ENCODE data around the gene KATNB1.

KATNB1 gene

GRCh38 chr16:57735755-57736418 lies at the start of gene KATNB1:
Gene KATNB1 (plus strand): TSS chr16:57735770. CDS start chr16:57737244, 1,474 bp downstream.
- peak within 1 kb of the TSS; percentile 65 to 97 (median 82) for H3K4me3 ChIP-seq
- peak within 1 kb of the TSS; percentile 61 to 98 (median 91) for H3K27ac ChIP-seq

- Histone ChIP-seq H3K27ac (no peak overlapping the region), H3K4me3 (no peak overlapping the region)
Measured at GRCh38 chr16:57686577-57686976, 49.0 kb upstream of the KATNB1 start.

GRCh38 chr16:57687363-57687929 lies 48.1 kb upstream of the KATNB1 start:
- H3K4me3 ChIP-seq, result no peak overlapping the region
- H3K27ac ChIP-seq, result no peak overlapping the region

- H3K4me3 ChIP-seq, result no peak overlapping the region
- no peak overlapping the region for H3K27ac ChIP-seq
Measured at GRCh38 chr16:57688487-57688986, 47.0 kb upstream of the KATNB1 start.

GRCh38 chr16:57688987-57689761 lies 46.4 kb upstream of the KATNB1 start:
- no peak overlapping the region for H3K4me3 ChIP-seq
- H3K27ac ChIP-seq, result no peak overlapping the region

- Histone ChIP-seq H3K27ac (peak overlapping the region in 2 of 21 experiments; percentile 6 to 47), H3K4me3 (no peak overlapping the region)
Measured at GRCh38 chr16:57689762-57690558, 45.6 kb upstream of the KATNB1 start.

GRCh38 chr16:57690782-57691471 lies 44.6 kb upstream of the KATNB1 start:
- Histone ChIP-seq H3K4me3 (no peak overlapping the region), H3K27ac (peak overlapping the region in 1 of 21 experiments; percentile 7)

- Histone ChIP-seq H3K27ac (no peak overlapping the region), H3K4me3 (no peak overlapping the region)
Measured at GRCh38 chr16:57692636-57693035, 42.9 kb upstream of the KATNB1 start.

- Histone ChIP-seq H3K4me3 (no peak overlapping the region), H3K27ac (no peak overlapping the region)
Measured at GRCh38 chr16:57693550-57693949, 42.0 kb upstream of the KATNB1 start.

GRCh38 chr16:57694231-57694724 lies 41.3 kb upstream of the KATNB1 start:
- Histone ChIP-seq H3K27ac (no peak overlapping the region), H3K4me3 (no peak overlapping the region)

- peak within 1 kb of the TSS in 1 of 21 experiments; percentile 50 for H3K27ac ChIP-seq
- H3K4me3 ChIP-seq, result peak within 1 kb of the TSS in 3 of 7 experiments; percentile 8 to 16 (median 9)
Measured at GRCh38 chr16:57694725-57695679, 40.6 kb upstream of the KATNB1 start, which contains the start of gene DRC7. Gene DRC7 (plus strand): TSS chr16:57694806. CDS start chr16:57697950, 3,144 bp downstream.

- H3K4me3 ChIP-seq, result no peak overlapping the region
- no peak overlapping the region for H3K27ac ChIP-seq
Measured at GRCh38 chr16:57695680-57696069, 39.9 kb upstream of the KATNB1 start.

- H3K27ac ChIP-seq, result no peak overlapping the region
- H3K4me3 ChIP-seq, result no peak overlapping the region
Measured at GRCh38 chr16:57696240-57696639, 39.3 kb upstream of the KATNB1 start.

GRCh38 chr16:57697896-57698537 lies 37.6 kb upstream of the KATNB1 start:
- no peak overlapping the region for H3K27ac ChIP-seq
- H3K4me3 ChIP-seq, result no peak overlapping the region

- no peak overlapping the region for H3K4me3 ChIP-seq
- H3K27ac ChIP-seq, result no peak overlapping the region
Measured at GRCh38 chr16:57698812-57699405, 36.7 kb upstream of the KATNB1 start.

- H3K27ac ChIP-seq, result no peak overlapping the region
- H3K4me3 ChIP-seq, result no peak overlapping the region
Measured at GRCh38 chr16:57699481-57699880, 36.1 kb upstream of the KATNB1 start.

GRCh38 chr16:57699899-57700298 lies 35.7 kb upstream of the KATNB1 start:
- Histone ChIP-seq H3K4me3 (no peak overlapping the region), H3K27ac (no peak overlapping the region)
